WTC11 (cell line): ENCODE data around the gene SERPINA9.

Source experiments
- E2F4 ChIP-seq: sonication (generic); formaldehyde crosslinking; IDR thresholded peaks from 2 replicates; pipeline ENCODE4 v1.8.1; 2022; ENCODE audit warnings: low read depth, mild to moderate bottlenecking, moderate library complexity, missing genetic modification reagents, borderline replicate concordance
- ESRRA ChIP-seq: sonication (generic); formaldehyde crosslinking; IDR thresholded peaks from 2 replicates; pipeline ENCODE4 v1.8.1; 2022; ENCODE audit warnings: mild to moderate bottlenecking, missing genetic modification reagents, borderline replicate concordance
- JAZF1 ChIP-seq: fragments of 250-450 bp; sonication (Bioruptor Pico); IDR thresholded peaks from 2 replicates; pipeline ENCODE4 v1.9.0; 2021; ENCODE audit warnings: moderate library complexity, mild to moderate bottlenecking, inconsistent platforms
- TF ChIP-seq, protein P1 (sequence below): fragments of 200-600 bp; IDR thresholded peaks from 2 replicates; pipeline ENCODE4 v1.8.0; 2022; ENCODE audit warnings: antibody characterized with exemption

DNA sequence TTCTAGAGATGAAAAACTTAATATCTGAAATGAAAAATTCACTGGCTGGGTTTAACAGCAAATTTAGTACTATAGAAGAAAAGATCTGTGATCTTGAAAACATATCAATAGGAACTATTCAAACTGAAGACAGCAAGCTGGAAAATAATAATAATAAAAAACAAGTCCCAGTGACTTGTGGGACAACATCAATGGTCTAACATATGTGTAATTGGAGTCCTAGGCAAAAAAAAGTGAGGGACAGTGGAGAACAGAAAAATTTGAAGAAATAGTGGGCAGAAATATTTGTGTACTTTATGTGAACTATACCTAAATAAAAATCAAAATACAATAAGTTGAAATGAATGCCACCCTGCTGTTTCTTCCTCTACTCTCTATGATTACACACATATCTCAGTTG lies 2.4 kb upstream of the SERPINA9 start:
- TF ChIP-seq JAZF1 (CRISPR knock-in tag) = no peak
- no peak for TF ChIP-seq E2F4 (CRISPR knock-in tag)
- TF ChIP-seq, protein P1, sequence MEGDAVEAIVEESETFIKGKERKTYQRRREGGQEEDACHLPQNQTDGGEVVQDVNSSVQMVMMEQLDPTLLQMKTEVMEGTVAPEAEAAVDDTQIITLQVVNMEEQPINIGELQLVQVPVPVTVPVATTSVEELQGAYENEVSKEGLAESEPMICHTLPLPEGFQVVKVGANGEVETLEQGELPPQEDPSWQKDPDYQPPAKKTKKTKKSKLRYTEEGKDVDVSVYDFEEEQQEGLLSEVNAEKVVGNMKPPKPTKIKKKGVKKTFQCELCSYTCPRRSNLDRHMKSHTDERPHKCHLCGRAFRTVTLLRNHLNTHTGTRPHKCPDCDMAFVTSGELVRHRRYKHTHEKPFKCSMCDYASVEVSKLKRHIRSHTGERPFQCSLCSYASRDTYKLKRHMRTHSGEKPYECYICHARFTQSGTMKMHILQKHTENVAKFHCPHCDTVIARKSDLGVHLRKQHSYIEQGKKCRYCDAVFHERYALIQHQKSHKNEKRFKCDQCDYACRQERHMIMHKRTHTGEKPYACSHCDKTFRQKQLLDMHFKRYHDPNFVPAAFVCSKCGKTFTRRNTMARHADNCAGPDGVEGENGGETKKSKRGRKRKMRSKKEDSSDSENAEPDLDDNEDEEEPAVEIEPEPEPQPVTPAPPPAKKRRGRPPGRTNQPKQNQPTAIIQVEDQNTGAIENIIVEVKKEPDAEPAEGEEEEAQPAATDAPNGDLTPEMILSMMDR = no peak
- no peak for TF ChIP-seq ESRRA (CRISPR knock-in tag)
